GM12865 (cell line): ENCODE data around the gene FFAR3.
"Not testable (repeated sequence)": the region's sequence is repeated elsewhere in the genome, so short reads cannot be mapped to it uniquely, and the experiment has no call there.

ENCODE experiments used
- DNase-seq: peaks from one replicate; pipeline ENCODE4 v3.0.0; 2010; ENCODE audit warnings: low read depth
- H3K4me3 ChIP-seq: 2 replicates; pipeline ENCODE4 v1.5.1; 2011; ENCODE audit warnings: mild to moderate bottlenecking, low read depth, low read length, control low read depth
- CTCF ChIP-seq: IDR thresholded peaks from 2 replicates; pipeline ENCODE4 v1.5.1; 2011; ENCODE audit warnings: low read length, control low read depth, low read depth, inconsistent platforms; ENCODE audit not compliant: insufficient read depth; ENCODE audit errors: missing control alignments

FFAR3 gene

GRCh38 chr19:35369522-35369921, 11.3 kb downstream of the FFAR3 start:
- DNase-seq = no peak
- H3K4me3 ChIP-seq = no peak overlapping the region
- no peak for TF ChIP-seq CTCF

- H3K4me3 ChIP-seq = no peak within 1 kb of the TSS
- TF ChIP-seq CTCF = no peak
- no peak for DNase-seq
Observed at GRCh38 chr19:35370722-35371121, 12.5 kb downstream of the FFAR3 start, which contains the start of gene GPR42. Gene GPR42, plus strand, starts transcription at chr19:35371068. Its CDS starts 292 bp downstream, at chr19:35371360.

- H3K4me3 ChIP-seq = no peak overlapping the region
- no peak for DNase-seq
- no peak for TF ChIP-seq CTCF
Observed at GRCh38 chr19:35373492-35373891, 15.2 kb downstream of the FFAR3 start.

GRCh38 chr19:35374031-35374430, 15.8 kb downstream of the FFAR3 start:
- H3K4me3 ChIP-seq, DNase-seq: not testable (repeated sequence)

GRCh38 chr19:35375505-35376307, 17.4 kb downstream of the FFAR3 start:
- H3K4me3 ChIP-seq = no peak overlapping the region
- TF ChIP-seq CTCF = no peak
- peak; percentile 35 for DNase-seq

- H3K4me3 ChIP-seq = no peak overlapping the region
- no peak for DNase-seq
- no peak for TF ChIP-seq CTCF
Observed at GRCh38 chr19:35377656-35378055, 19.4 kb downstream of the FFAR3 start.

- no peak overlapping the region for H3K4me3 ChIP-seq
- TF ChIP-seq CTCF = no peak
- DNase-seq = no peak
Observed at GRCh38 chr19:35378356-35378755, 20.1 kb downstream of the FFAR3 start.

GRCh38 chr19:35379545-35379944, 21.3 kb downstream of the FFAR3 start:
- not testable (repeated sequence) for DNase-seq, H3K4me3 ChIP-seq
